Germinal center (tissue), 1 donor: ENCODE results near the gene ITGBL1.

ENCODE experiments used
- DNase-seq: peaks from one replicate; pipeline ENCODE4 v3.0.0; 2012; ENCODE audit warnings: mixed read lengths, low spot score

Gene ITGBL1

GRCh38 chr13:101627556-101627943 is 175.1 kb downstream of the ITGBL1 start:
- no peak for DNase-seq

GRCh38 chr13:101628900-101629299 is 176.4 kb downstream of the ITGBL1 start:
- DNase-seq, result no peak

GRCh38 chr13:101631395-101631794 is 178.9 kb downstream of the ITGBL1 start:
- no peak for DNase-seq

- DNase-seq, result no peak
Observed at GRCh38 chr13:101634142-101634541, 181.7 kb downstream of the ITGBL1 start.

GRCh38 chr13:101639711-101640110 is 187.2 kb downstream of the ITGBL1 start:
- DNase-seq, result no peak

- DNase-seq, result no peak
Observed at GRCh38 chr13:101640788-101641400, 188.4 kb downstream of the ITGBL1 start.

GRCh38 chr13:101645871-101646270 is 193.4 kb downstream of the ITGBL1 start:
- DNase-seq, result no peak

- no peak for DNase-seq
Observed at GRCh38 chr13:101647760-101648159, 195.3 kb downstream of the ITGBL1 start.

GRCh38 chr13:101648766-101649487 is 196.5 kb downstream of the ITGBL1 start:
- DNase-seq, result no peak

- DNase-seq, result no peak
Observed at GRCh38 chr13:101649488-101650126, 197.1 kb downstream of the ITGBL1 start.

- DNase-seq, result no peak
Observed at GRCh38 chr13:101654883-101655282, 202.4 kb downstream of the ITGBL1 start.

- no peak for DNase-seq
Observed at GRCh38 chr13:101655435-101655834, 203.0 kb downstream of the ITGBL1 start.

GRCh38 chr13:101660711-101661110 is 208.2 kb downstream of the ITGBL1 start:
- no peak for DNase-seq

GRCh38 chr13:101661839-101662238 is 209.4 kb downstream of the ITGBL1 start:
- DNase-seq, result no peak

- no peak for DNase-seq
Observed at GRCh38 chr13:101673360-101674105, 221.1 kb downstream of the ITGBL1 start.

- DNase-seq, result no peak
Observed at GRCh38 chr13:101681834-101682233, 229.4 kb downstream of the ITGBL1 start.

- no peak for DNase-seq
Observed at GRCh38 chr13:101686003-101686402, 233.5 kb downstream of the ITGBL1 start.

- no peak for DNase-seq
Observed at GRCh38 chr13:101690871-101691270, 238.4 kb downstream of the ITGBL1 start.

GRCh38 chr13:101691341-101691860 is 238.9 kb downstream of the ITGBL1 start:
- no peak for DNase-seq

GRCh38 chr13:101695870-101696516 is 243.5 kb downstream of the ITGBL1 start:
- DNase-seq, result no peak

GRCh38 chr13:101697745-101698144 is 245.3 kb downstream of the ITGBL1 start:
- DNase-seq, result no peak

- no peak for DNase-seq
Observed at GRCh38 chr13:101698400-101698799, 245.9 kb downstream of the ITGBL1 start.
